B cell (primary cell): Measurements from ENCODE around the gene ASTN2. TPM values are rescaled to one million over a fixed set of nuclear protein-coding genes. Genes with fewer than 3 reads are reported as not detected.

ENCODE experiments used
- ATAC-seq: fragments of 200-7000 bp; cut with Tn5 transposase; one replicate; pipeline ENCODE4 v1.10.0; 2021; ENCODE audit warnings: low read depth, mild to moderate bottlenecking, moderate number of reproducible peaks, moderate library complexity
- CTCF ChIA-PET: fragments of 350-600 bp; sonication (Branson Sonifier 250); formaldehyde crosslinking; loops from one replicate; lab custom pipeline; 2021; ENCODE audit warnings: antibody characterized with exemption, inconsistent platforms; lab: Charles Lee
- POLR2A ChIA-PET: fragments of 350-600 bp; sonication (Branson Sonifier 250); formaldehyde crosslinking; loops from one replicate; lab custom pipeline; 2021; ENCODE audit warnings: antibody characterized with exemption; lab: Charles Lee
- DNase-seq: peaks from one replicate; pipeline ENCODE4 v3.0.0; 2013
- H2AFZ ChIP-seq: 2 replicates; pipeline ENCODE4 v1.6.1; 2012; ENCODE audit warnings: mild to moderate bottlenecking, low read depth, low read length; ENCODE audit not compliant: insufficient read depth, poor library complexity, severe bottlenecking
- H3K27ac ChIP-seq, 2 donors: 1 replicate in 1 of 2; 2 replicates in 1 of 2; pipeline ENCODE4 v1.5.1; 2012 to 2013; ENCODE audit warnings: low read length in 2 of 2, mild to moderate bottlenecking in 2 of 2, moderate library complexity in 1 of 2
- H3K27me3 ChIP-seq, 4 experiments: fragments of 200-600 bp in 1 of 4; sonication (generic) in 1 of 4; replicated peaks in 1 of 4; 1 replicate in 2 of 4; 2 replicates in 2 of 4; pipeline versions ENCODE4 v1.6.1 to v1.7.0; 2013 to 2016; ENCODE audit warnings: low read length in 3 of 4, mild to moderate bottlenecking in 2 of 4, mixed read lengths in 1 of 4, moderate library complexity in 1 of 4; ENCODE audit not compliant: insufficient read depth in 4 of 4, control insufficient read depth in 3 of 4; ENCODE audit errors: control extremely low read depth in 1 of 4
- H3K36me3 ChIP-seq, 2 experiments: replicated peaks in 1 of 2; 1 replicate in 1 of 2; 2 replicates in 1 of 2; pipeline versions ENCODE4 v1.6.1 to v1.7.1; 2013; ENCODE audit warnings: low read length in 1 of 2; ENCODE audit not compliant: insufficient read depth in 2 of 2, control insufficient read depth in 1 of 2; ENCODE audit errors: control extremely low read depth in 1 of 2, extremely low read depth in 1 of 2
- H3K4me1 ChIP-seq, 2 donors: fragments of 200-600 bp in 1 of 2; sonication (generic) in 1 of 2; 1 replicate in 1 of 2; 2 replicates in 1 of 2; pipeline versions ENCODE4 v1.5.1 to v1.6.1; 2013 to 2017; ENCODE audit warnings: low read length in 2 of 2; ENCODE audit not compliant: control insufficient read depth in 2 of 2, insufficient read depth in 2 of 2
- H3K4me2 ChIP-seq: replicated peaks from 2 replicates; pipeline ENCODE3; 2012; ENCODE audit warnings: mild to moderate bottlenecking, low read depth, low read length; ENCODE audit not compliant: poor library complexity, severe bottlenecking
- H3K4me3 ChIP-seq, 5 experiments: fragments of 200-600 bp in 1 of 5; sonication (generic) in 1 of 5; 1 replicate in 3 of 5; 2 replicates in 2 of 5; pipeline versions ENCODE4 v1.5.1 to v1.7.0; 2011 to 2016; ENCODE audit warnings: low read length in 4 of 5, mild to moderate bottlenecking in 4 of 5, low read depth in 2 of 5, control low read depth in 1 of 5, moderate library complexity in 1 of 5; ENCODE audit not compliant: insufficient read depth in 1 of 5; ENCODE audit errors: control extremely low read depth in 1 of 5, extremely low read depth in 1 of 5
- H3K79me2 ChIP-seq: fragments of 200-600 bp; sonication (generic); one replicate; pipeline ENCODE4 v1.6.0; 2016; ENCODE audit warnings: low read length; ENCODE audit not compliant: control insufficient read depth, insufficient read depth
- H3K9ac ChIP-seq: fragments of 200-600 bp; sonication (generic); 2 replicates; pipeline ENCODE4 v1.6.1; 2017; ENCODE audit warnings: mild to moderate bottlenecking, low read length, moderate library complexity
- H3K9me3 ChIP-seq, 3 donors: one replicate each; pipeline versions ENCODE4 v1.6.1 to v1.7.1; 2013; ENCODE audit warnings: low read length in 2 of 3; ENCODE audit not compliant: control insufficient read depth in 2 of 3, insufficient read depth in 1 of 3; ENCODE audit errors: control extremely low read depth in 1 of 3
- H4K20me1 ChIP-seq: 2 replicates; pipeline ENCODE4 v1.6.0; 2012; ENCODE audit warnings: mild to moderate bottlenecking, low read length; ENCODE audit not compliant: insufficient read depth, control insufficient read depth, poor library complexity, severe bottlenecking
- H3K27ac Mint-ChIP-seq: one replicate; pipeline ENCODE4 v1.8.0; 2021; ENCODE audit warnings: mixed read lengths
- H3K27me3 Mint-ChIP-seq: one replicate; pipeline ENCODE4 v1.8.0; 2021; ENCODE audit warnings: mixed read lengths
- H3K4me1 Mint-ChIP-seq: one replicate; pipeline ENCODE4 v1.8.0; 2021; ENCODE audit warnings: mixed read lengths
- H3K4me3 Mint-ChIP-seq: one replicate; pipeline ENCODE4 v1.8.0; 2021; ENCODE audit warnings: mixed read lengths
- H3K9me3 Mint-ChIP-seq: one replicate; pipeline ENCODE4 v1.8.0; 2022; ENCODE audit warnings: mixed read lengths; ENCODE audit not compliant: insufficient read depth
- CTCF ChIP-seq: fragments of 200-600 bp; IDR thresholded peaks from one replicate; pipeline ENCODE4 v1.8.0; 2022; ENCODE audit warnings: antibody characterized with exemption, mild to moderate bottlenecking
- EZH2 ChIP-seq: IDR thresholded peaks from 2 replicates; pipeline ENCODE4 v1.6.1; 2012; ENCODE audit warnings: borderline replicate concordance, low read depth, mild to moderate bottlenecking, moderate library complexity, low read length; ENCODE audit not compliant: insufficient read depth, poor library complexity, severe bottlenecking
- WGBS: methylation state at CpG from one replicate; pipeline ENCODE4 v1.1.5; 2013; ENCODE audit warnings: missing lambda C conversion rate; ENCODE audit not compliant: insufficient coverage; 5-methylcytosine and 5-hydroxymethylcytosine counted together
- intact Hi-C: fragments of 100-400 bp; cut with micrococcal nuclease; formaldehyde crosslinking; loops from one replicate; pipeline ENCODE4 v1.10.0; 2022
- polyA plus RNA-seq: library from polyadenylated mRNA; depleted of rRNA; stranded (reverse); fragments of >200 nt; gene quantifications from 2 replicates; pipeline ENCODE4 v1.2.3, GENCODE V29; 2012
- total RNA-seq, 2 donors: library from RNA; stranded (reverse); fragments of 120-200 nt in 1 of 2; gene quantifications; 1 replicate in 1 of 2; 2 replicates in 1 of 2; pipeline versions ENCODE4 v1.2.3 to v1.2.4, GENCODE V29; 2013 to 2022

The ASTN2 gene
- total and polyA plus RNA-seq, 2 donors (not counting 1 experiment from before 2014, with no cell fraction given): 1.2 to 3.6 TPM

- ChIA-PET POLR2A (interaction anchor here (0.8 kb wide), 1 partner anchor 11 kb away, joined by 3 read pairs; the partner anchor contains the start of gene TRIM32), CTCF (no interaction called here)
- TF ChIP-seq CTCF (no peak), EZH2 (no peak)
- Mint-ChIP-seq H3K27me3 (no peaks in the 10 kb centered on the region), H3K4me3 (no peak overlapping the region), H3K9me3 (no peaks in the 10 kb centered on the region), H3K4me1 (peaks cover 10% of the 10 kb centered on the region), H3K27ac (no peak overlapping the region)
- Histone ChIP-seq H3K4me2 (no peak overlapping the region), H3K27ac (no peak overlapping the region), H3K4me1 (no peaks in the 10 kb centered on the region), H3K36me3 (peaks cover 6 to 31% of the 10 kb centered on the region in 2 experiments), H3K4me3 (no peak overlapping the region), H3K79me2 (no peaks in the 10 kb centered on the region), H3K9me3 (peaks cover 0 to 3% (median 0%) of the 10 kb centered on the region in 3 donors), H2AFZ (no peak overlapping the region), H3K9ac (no peak overlapping the region), H4K20me1 (peaks cover 2% of the 10 kb centered on the region), H3K27me3 (no peaks in the 10 kb centered on the region)
- DNase-seq: no peak
- intact Hi-C loops: no loop called here
- no peak for ATAC-seq
- WGBS: 97% methylated on average over 16 of the region's 16 CpGs
Measured at GRCh38 chr9:116697887-116698286, 717.0 kb downstream of the ASTN2 start.

GRCh38 chr9:116697362-116697761 is 717.5 kb downstream of the ASTN2 start:
- no peak for DNase-seq
- Histone ChIP-seq H3K27me3 (no peaks in the 10 kb centered on the region), H3K4me1 (peaks cover 4% of the 10 kb centered on the region in 2 donors), H4K20me1 (peaks cover 6% of the 10 kb centered on the region), H2AFZ (no peak overlapping the region), H3K79me2 (no peaks in the 10 kb centered on the region), H3K9ac (no peak overlapping the region), H3K4me3 (no peak overlapping the region), H3K4me2 (no peak overlapping the region), H3K36me3 (peaks cover 6 to 27% of the 10 kb centered on the region in 2 experiments), H3K27ac (no peak overlapping the region), H3K9me3 (peaks cover 0 to 3% (median 0%) of the 10 kb centered on the region in 3 donors)
- TF ChIP-seq CTCF: no peak
- TF ChIP-seq EZH2: no peak
- intact Hi-C loops: no loop called here
- H3K4me3 Mint-ChIP-seq: no peak overlapping the region
- no peak for ATAC-seq
- CTCF ChIA-PET: no interaction called here
- H3K27me3 Mint-ChIP-seq: no peaks in the 10 kb centered on the region
- H3K27ac Mint-ChIP-seq: no peak overlapping the region
- no peaks in the 10 kb centered on the region for H3K9me3 Mint-ChIP-seq
- POLR2A ChIA-PET: interaction anchor here (0.8 kb wide), 1 partner anchor 11 kb away, joined by 3 read pairs; the partner anchor contains the start of gene TRIM32
- peaks cover 15% of the 10 kb centered on the region for H3K4me1 Mint-ChIP-seq
- WGBS: no CpG with 5 or more reads among the region's 1 CpG
